Glutamatergic neuron (in vitro differentiated cells): ENCODE data around the gene TMEM134. TPM values are rescaled to one million over a fixed set of nuclear protein-coding genes. Genes with fewer than 3 reads are reported as not detected.
"Not testable (repeated sequence)": the region's sequence is repeated elsewhere in the genome, so short reads cannot be mapped to it uniquely, and the experiment has no call there.

Source experiments
- DNase-seq: peaks from one replicate; pipeline ENCODE4 v3.0.0; 2022
- H3K27ac Mint-ChIP-seq: one replicate; pipeline ENCODE4 v1.8.0; 2020; ENCODE audit warnings: mild to moderate bottlenecking, mixed read lengths, inconsistent platforms; ENCODE audit not compliant: unreplicated experiment
- H3K27me3 Mint-ChIP-seq: one replicate; pipeline ENCODE4 v1.8.0; 2020; ENCODE audit warnings: mild to moderate bottlenecking, moderate library complexity, mixed read lengths, inconsistent platforms; ENCODE audit not compliant: unreplicated experiment
- H3K36me3 Mint-ChIP-seq: one replicate; pipeline ENCODE4 v1.8.0; 2020; ENCODE audit warnings: mild to moderate bottlenecking, mixed read lengths, inconsistent platforms; ENCODE audit not compliant: unreplicated experiment
- H3K4me1 Mint-ChIP-seq: one replicate; pipeline ENCODE4 v1.8.0; 2020; ENCODE audit warnings: mild to moderate bottlenecking, low read depth, mixed read lengths, inconsistent platforms; ENCODE audit not compliant: unreplicated experiment
- H3K4me3 Mint-ChIP-seq: one replicate; pipeline ENCODE4 v1.8.0; 2020; ENCODE audit warnings: mild to moderate bottlenecking, mixed read lengths, inconsistent platforms; ENCODE audit not compliant: unreplicated experiment
- H3K9me3 Mint-ChIP-seq: one replicate; pipeline ENCODE4 v1.8.0; 2020; ENCODE audit warnings: mild to moderate bottlenecking, moderate library complexity, mixed read lengths, inconsistent platforms; ENCODE audit not compliant: unreplicated experiment
- CTCF ChIP-seq: fragments of 200-600 bp; sonication (generic); IDR thresholded peaks from one replicate; pipeline ENCODE4 v1.5.0; 2021; ENCODE audit not compliant: partially characterized antibody, unreplicated experiment
- total RNA-seq: library from RNA; stranded (reverse); fragmentation: NEBNext Ultra II Directional; extraction: Animal tissue kit (Norgen Biotek cat#: 25700); gene quantifications from one replicate; pipeline ENCODE4 v1.2.1, GENCODE V29; 2021; ENCODE audit not compliant: unreplicated experiment

Gene TMEM134
- total RNA-seq, 1 donor from 2014 or later = 41.9 TPM

GRCh38 chr11:67466367-67466766, 2.7 kb downstream of the TMEM134 start:
- H3K9me3 Mint-ChIP-seq = peaks cover 7% of the 10 kb centered on the region
- H3K27ac Mint-ChIP-seq = no peak overlapping the region

GRCh38 chr11:67465530-67465929, 3.5 kb downstream of the TMEM134 start:
- H3K9me3 Mint-ChIP-seq, H3K4me1 Mint-ChIP-seq: not testable (repeated sequence)

More at GRCh38 chr11:67466367-67466766, 2.7 kb downstream of the TMEM134 start:
- TF ChIP-seq CTCF = no peak
- no peaks in the 10 kb centered on the region for H3K36me3 Mint-ChIP-seq
- no peak for DNase-seq
- no peak overlapping the region for H3K4me3 Mint-ChIP-seq
- peaks cover 7% of the 10 kb centered on the region for H3K27me3 Mint-ChIP-seq
- peaks cover 4% of the 10 kb centered on the region for H3K4me1 Mint-ChIP-seq

GRCh38 chr11:67465189-67465510, 3.9 kb downstream of the TMEM134 start:
- DNase-seq = no peak
- H3K36me3 Mint-ChIP-seq = no peaks in the 10 kb centered on the region
- peak overlapping the region; percentile 55 for H3K27ac Mint-ChIP-seq
- peak overlapping the region; percentile 82 for H3K4me3 Mint-ChIP-seq
- peaks cover 4% of the 10 kb centered on the region for H3K27me3 Mint-ChIP-seq
- peaks cover 6% of the 10 kb centered on the region for H3K9me3 Mint-ChIP-seq
- peaks cover 4% of the 10 kb centered on the region for H3K4me1 Mint-ChIP-seq
- no peak for TF ChIP-seq CTCF

More at GRCh38 chr11:67465530-67465929, 3.5 kb downstream of the TMEM134 start:
- H3K36me3 Mint-ChIP-seq, H3K27me3 Mint-ChIP-seq, DNase-seq: not testable (repeated sequence)
- Mint-ChIP-seq H3K4me3 (peak overlapping the region; percentile 82), H3K27ac (peak overlapping the region; percentile 55)

GRCh38 chr11:67464411-67465188, 4.5 kb downstream of the TMEM134 start:
- Mint-ChIP-seq H3K9me3 (peaks cover 5% of the 10 kb centered on the region), H3K4me1 (peaks cover 4% of the 10 kb centered on the region), H3K27ac (peak overlapping the region; percentile 43), H3K4me3 (peak overlapping the region; percentile 82), H3K27me3 (peaks cover 2% of the 10 kb centered on the region), H3K36me3 (no peaks in the 10 kb centered on the region)
- peak; percentile 87 for DNase-seq
- TF ChIP-seq CTCF = no peak

GRCh38 chr11:67463680-67464410, 5.2 kb downstream of the TMEM134 start:
- TF ChIP-seq CTCF = no peak
- peaks cover 2% of the 10 kb centered on the region for H3K27me3 Mint-ChIP-seq
- no peak for DNase-seq
- H3K27ac Mint-ChIP-seq = no peak overlapping the region
- no peaks in the 10 kb centered on the region for H3K36me3 Mint-ChIP-seq
- peaks cover 3% of the 10 kb centered on the region for H3K9me3 Mint-ChIP-seq
- peaks cover 4% of the 10 kb centered on the region for H3K4me1 Mint-ChIP-seq
- peak overlapping the region; percentile 82 for H3K4me3 Mint-ChIP-seq
